K562 (cell line): ENCODE data around the gene RFT1. TPM values are rescaled to one million over a fixed set of nuclear protein-coding genes. Genes with fewer than 3 reads are reported as not detected.

Experiments used
- ATAC-seq: fragments of 200-7000 bp; cut with Tn5 transposase; 3 replicates; pipeline ENCODE4 v1.9.1; 2020; ENCODE audit warnings: moderate library complexity
- BruUV-seq: library from RNA; stranded (reverse); fragments of 400-500 nt; replicated peaks from 2 replicates; lab custom pipeline; 2021; lab: Mats Ljungman, UMichigan
- CTCF ChIA-PET: fragments of 300-600 bp; formaldehyde crosslinking; extraction: SDS; loops from one replicate; lab custom pipeline; 2021; ENCODE audit warnings: low intra/inter-chr PET ratio; lab: Yijun Ruan, JAX
- POLR2A ChIA-PET: fragments of 300-600, 350-650 bp; sonication (Branson Sonifier 250); formaldehyde crosslinking; extraction: SDS; loops from one replicate; lab custom pipeline; 2021; ENCODE audit warnings: antibody characterized with exemption, inconsistent platforms; lab: Yijun Ruan, JAX
- DNase-seq, 4 experiments: peaks; one replicate each; pipeline versions ENCODE4 v3.0.0 to v3.0.0-alpha.2; 2011 to 2018; ENCODE audit warnings: low spot score in 3 of 4, mixed read lengths in 3 of 4; ENCODE audit errors: extremely low read depth in 1 of 4
- FAIRE-seq: peaks from 2 replicates; lab custom pipeline; 2011; peaks lifted over from hg19 to GRCh38; lab: Jason Lieb, UNC
- H2AFZ ChIP-seq: 2 replicates; pipeline ENCODE4 v1.6.0; 2011; ENCODE audit warnings: low read depth, low read length, control low read depth, inconsistent platforms
- H3K27ac ChIP-seq: fragments of 200-600 bp; 3 replicates; pipeline ENCODE4 v1.8.0; 2011; ENCODE audit warnings: low read depth, mild to moderate bottlenecking, control low read depth, inconsistent platforms, low read length, moderate library complexity, mixed read lengths; ENCODE audit errors: extremely low read depth
- H3K27me3 ChIP-seq, 2 experiments: fragments of 300-600 bp in 1 of 2; 2 replicates in 1 of 2; 3 replicates in 1 of 2; pipeline versions ENCODE4 v1.6.0 to v1.8.0; 2011; ENCODE audit warnings: inconsistent platforms in 2 of 2, low read length in 2 of 2, mild to moderate bottlenecking in 1 of 2, mixed read lengths in 1 of 2, moderate library complexity in 1 of 2; ENCODE audit not compliant: control insufficient read depth in 2 of 2, insufficient read depth in 2 of 2
- H3K36me3 ChIP-seq: fragments of 300-600 bp; 3 replicates; pipeline ENCODE4 v1.8.0; 2011; ENCODE audit warnings: mild to moderate bottlenecking, low read length, inconsistent platforms; ENCODE audit not compliant: control insufficient read depth, insufficient read depth
- H3K4me1 ChIP-seq, 2 experiments: fragments of 200-600 bp in 1 of 2; replicated peaks in 1 of 2; 2 replicates in 1 of 2; 3 replicates in 1 of 2; pipeline versions ENCODE4 v1.5.1 to v1.8.0; 2011; ENCODE audit warnings: inconsistent platforms in 2 of 2, low read length in 2 of 2, mild to moderate bottlenecking in 1 of 2, mixed read lengths in 1 of 2, moderate library complexity in 1 of 2; ENCODE audit not compliant: control insufficient read depth in 2 of 2, insufficient read depth in 2 of 2
- H3K4me2 ChIP-seq: 2 replicates; pipeline ENCODE4 v1.6.1; 2011; ENCODE audit warnings: low read length, control low read depth, inconsistent platforms, mixed read lengths; ENCODE audit not compliant: insufficient read depth
- H3K4me3 ChIP-seq: fragments of 200-600 bp; sonication (generic), shearing (Covaris generic); 2 replicates; pipeline ENCODE4 v1.5.1; 2016; ENCODE audit warnings: control low read depth, inconsistent platforms
- H3K79me2 ChIP-seq: fragments of 200-600 bp; 3 replicates; pipeline ENCODE4 v1.8.0; 2011; ENCODE audit warnings: low read length, inconsistent platforms; ENCODE audit not compliant: control insufficient read depth, insufficient read depth
- H3K9ac ChIP-seq, 2 experiments: 2 replicates each; pipeline versions ENCODE4 v1.6.0 to v1.6.1; 2011; ENCODE audit warnings: low read depth in 2 of 2, low read length in 2 of 2, control low read depth in 1 of 2, inconsistent platforms in 1 of 2, mild to moderate bottlenecking in 1 of 2, mixed read lengths in 1 of 2; ENCODE audit not compliant: insufficient read depth in 1 of 2
- H3K9me1 ChIP-seq: one replicate; pipeline ENCODE4 v1.6.0; 2011; ENCODE audit warnings: inconsistent platforms, mild to moderate bottlenecking, low read length, moderate library complexity; ENCODE audit not compliant: control insufficient read depth, insufficient read depth
- H3K9me3 ChIP-seq: replicated peaks from 2 replicates; pipeline ENCODE4 v1.5.1; 2011; ENCODE audit warnings: low read depth, low read length, inconsistent platforms; ENCODE audit not compliant: control insufficient read depth, insufficient read depth
- H4K20me1 ChIP-seq: replicated peaks from 2 replicates; pipeline ENCODE4 v1.6.1; 2011; ENCODE audit warnings: low read length, inconsistent platforms, mixed read lengths; ENCODE audit not compliant: control insufficient read depth, insufficient read depth
- ATF3 ChIP-seq, 2 experiments: fragments of 450-650 bp in 1 of 2; sonication (generic) in 1 of 2; formaldehyde crosslinking in 1 of 2; IDR thresholded peaks in 1 of 2; conservative IDR thresholded peaks in 1 of 2; 2 replicates each; pipeline versions ENCODE4 v1.6.1 to v1.8.1; 2016 to 2023; ENCODE audit warnings: mild to moderate bottlenecking in 2 of 2, moderate library complexity in 2 of 2, inconsistent platforms in 1 of 2, missing genetic modification reagents in 1 of 2
- EP300 ChIP-seq: IDR thresholded peaks from 2 replicates; pipeline ENCODE4 v1.6.1; 2012; ENCODE audit warnings: low read length, improper control_type of control experiment
- MAX ChIP-seq: sonication (generic); formaldehyde crosslinking; IDR thresholded peaks from 2 replicates; pipeline ENCODE4 v1.9.0; 2022; ENCODE audit warnings: mild to moderate bottlenecking, missing genetic modification reagents
- PRDM10 ChIP-seq: fragments of 450-650 bp; IDR thresholded peaks from 2 replicates; pipeline ENCODE4 v1.6.1; 2018; ENCODE audit not compliant: partially characterized antibody
- ZBTB33 ChIP-seq: sonication (generic); formaldehyde crosslinking; IDR thresholded peaks from 2 replicates; pipeline ENCODE4 v1.8.1; 2023; ENCODE audit warnings: mild to moderate bottlenecking, missing genetic modification reagents
- WGBS: fragments of 100-300 bp; shearing (Covaris generic); methylation state at CpG from one replicate; pipeline ENCODE4 v1.1.6; 2016; ENCODE audit warnings: low coverage, mixed read lengths; ENCODE audit not compliant: insufficient coverage; ENCODE audit errors: missing lambda C conversion rate; 5-methylcytosine and 5-hydroxymethylcytosine counted together
- in situ Hi-C: fragments of 300-500 bp; cut with MboI; formaldehyde crosslinking; loops from 4 replicates; pipeline ENCODE4 v1.15.0; 2018; ENCODE audit warnings: inconsistent platforms, mixed read lengths
- intact Hi-C: fragments of 100-400 bp; cut with micrococcal nuclease; formaldehyde crosslinking; loops from 2 replicates; pipeline ENCODE4 v1.14.2; 2022
- polyA plus RNA-seq, 8 experiments: library from polyadenylated mRNA; depleted of rRNA in 4 of 8; stranded (reverse) in 5 of 8; unstranded in 3 of 8; fragments of >200 nt; fragmentation: Nextera tagmentation in 2 of 8; fragmentation: Illumina TruSeq in 1 of 8; extraction: Ambion mirVana in 2 of 8; extraction: Trizol in 1 of 8; gene quantifications; 2 replicates each; pipeline versions ENCODE4 v1.2.1 to v1.2.3, GENCODE V29; 2011 to 2014; ENCODE audit warnings: inconsistent platforms in 1 of 8, missing spikeins in 1 of 8
- total RNA-seq, 7 experiments: library from RNA; depleted of rRNA in 6 of 7; stranded (reverse); fragments of >200 nt in 6 of 7; fragmentation: Illumina TruSeq in 2 of 7; extraction: Trizol in 2 of 7; gene quantifications; 2 replicates each; pipeline versions ENCODE4 v1.2.1 to v1.2.3, GENCODE V29; 2011 to 2021; ENCODE audit warnings: low replicate concordance in 1 of 7

Gene RFT1
- total and polyA plus RNA-seq, 9 of the 15 experiments (the other 6 are each of a cell fraction or from before 2014, with no cell fraction given) = 4.4 to 23.8 (median 8.9) TPM

GRCh38 chr3:53071882-53072431 is 58.3 kb downstream of the RFT1 start (continued):
- TF ChIP-seq MAX (peak; percentile 18), ATF3 (IDR thresholded peaks at IDR 0.05) (no peak), ATF3 (CRISPR knock-in tag; conservative IDR thresholded peaks at IDR 0.05) (no peak)

GRCh38 chr3:53069422-53070068 is 60.7 kb downstream of the RFT1 start:
- DNase-seq = no peak
- intact Hi-C loops = loop anchor here (10.0 kb wide), 1 partner anchor 325 kb away; no protein-coding TSS in a partner anchor
- Histone ChIP-seq H3K79me2 (no peaks in the 10 kb centered on the region), H3K4me3 (no peak overlapping the region), H3K4me1 (peaks cover 19 to 24% of the 10 kb centered on the region in 2 experiments; a peak in 4 of 5 replicates), H3K27ac (no peak overlapping the region), H3K9me1 (no peaks in the 10 kb centered on the region), H3K9me3 (no peaks in the 10 kb centered on the region), H2AFZ (no peak overlapping the region), H4K20me1 (no peaks in the 10 kb centered on the region), H3K27me3 (no peaks in the 10 kb centered on the region), H3K9ac (no peak overlapping the region; a peak in 1 of 4 replicates), H3K36me3 (no peaks in the 10 kb centered on the region), H3K4me2 (no peak overlapping the region)
- 0 out of 3 replicates have a peak, but pooled peaks have one; percentile 5 for ATAC-seq
- ChIA-PET CTCF (interaction anchor here (1.0 kb wide), 1 partner anchor 218 kb away, joined by 3 read pairs; no protein-coding TSS in a partner anchor), POLR2A (interaction anchor here (1.5 kb wide), 1 partner anchor 27 kb away, joined by 3 read pairs; no protein-coding TSS in a partner anchor)
- no CpG with 5 or more reads among the region's 4 CpGs for WGBS
- TF ChIP-seq EP300 (no peak), ZBTB33 (CRISPR knock-in tag) (0 out of 2 replicates have a peak, but pooled peaks have one; percentile 20), PRDM10 (peak; percentile 57)
- in situ Hi-C loops = loop anchor here (10.0 kb wide), 1 partner anchor 225 kb away; no protein-coding TSS in a partner anchor
- no peak for FAIRE-seq
- no TSS peak for BruUV-seq
